ENCODE measurements around the gene C4orf50. TPM values are rescaled to one million over a fixed set of nuclear protein-coding genes. Genes with fewer than 3 reads are reported as not detected.

Gene C4orf50
- total RNA-seq, 1 experiment from 2014 or later, result 0.17 TPM

- Histone ChIP-seq H2BK5ac (ENCODE audit: insufficient read length, low read length) (no peak overlapping the region), H2BK120ac (ENCODE audit: low read depth, low read length, poor library complexity, severe bottlenecking) (no peak overlapping the region), H3K79me2 (ENCODE audit: insufficient read depth, low read length) (no peaks in the 10 kb centered on the region), H4K5ac (ENCODE audit: insufficient read length, low read depth, low read length) (no peak overlapping the region), H2AFZ (ENCODE audit: low read length) (no peak overlapping the region), H3K4me2 (ENCODE audit: insufficient read depth, insufficient read length, low read length) (no peak overlapping the region), H2BK20ac (ENCODE audit: low read depth, low read length, poor library complexity, severe bottlenecking) (no peak overlapping the region), H3K4me1 (ENCODE audit: insufficient read depth, low read length) (no peaks in the 10 kb centered on the region), H3K23me2 (ENCODE audit: insufficient read length, low read depth, low read length, poor library complexity, severe bottlenecking) (no peaks in the 10 kb centered on the region), H4K20me1 (ENCODE audit: control insufficient read depth, insufficient read depth, insufficient read length) (no peaks in the 10 kb centered on the region), H3K27ac (ENCODE audit: insufficient read length, low read depth, low read length) (no peak overlapping the region), H3K9ac (ENCODE audit: extremely low read depth, insufficient read length, low read length) (no peak overlapping the region), H3K18ac (ENCODE audit: insufficient read length, low read depth, low read length) (no peak overlapping the region), H3K79me1 (ENCODE audit: insufficient read depth, low read depth, low read length, poor library complexity, severe bottlenecking) (no peaks in the 10 kb centered on the region), H2BK15ac (ENCODE audit: low read depth, low read length) (no peak overlapping the region), H3K9me3 (ENCODE audit: control insufficient read depth, low read depth, low read length) (no peaks in the 10 kb centered on the region), H2AK5ac (ENCODE audit: insufficient read length, low read length) (no peak overlapping the region), H3T11ph (ENCODE audit: low read length) (no peak overlapping the region), H4K91ac (ENCODE audit: insufficient read length, low read depth, low read length) (no peak overlapping the region), H3K23ac (ENCODE audit: insufficient read length, low read depth, low read length) (no peak overlapping the region), H2BK12ac (ENCODE audit: insufficient read length, low read depth, low read length) (no peak overlapping the region), H4K8ac (replicated peaks; ENCODE audit: insufficient read length, low read depth, low read length) (no peak overlapping the region), H3K27me3 (ENCODE audit: insufficient read depth, low read length) (no peaks in the 10 kb centered on the region), H3K14ac (ENCODE audit: insufficient read depth, low read length) (no peak overlapping the region), H3K4ac (ENCODE audit: low read depth, low read length) (no peak overlapping the region), H3K56ac (ENCODE audit: insufficient read length, low read depth, low read length) (no peak overlapping the region)
- peaks cover 0 to 4% of the 10 kb centered on the region in 2 experiments; a peak in 2 of 4 replicates for H3K4me1 Mint-ChIP-seq
- WGBS (ENCODE audit: extremely low coverage, insufficient read length, low lambda C conversion rate), result no CpG with 5 or more reads among the region's 10 CpGs
- no peak overlapping the region for H3K4me3 Mint-ChIP-seq
- DNase-seq, result no peak
- H3K27ac Mint-ChIP-seq, result no peak overlapping the region; a peak in 2 of 7 replicates
- H3K27me3 Mint-ChIP-seq (ENCODE audit: low read depth), result peaks cover 11% of the 10 kb centered on the region
- no peak for TF ChIP-seq CTCF (conservative IDR thresholded peaks at IDR 0.05)
- H3K36me3 Mint-ChIP-seq (ENCODE audit: insufficient read depth in 1 of 3, low read depth in 3 of 3), result peaks cover 16 to 23% (median 21%) of the 10 kb centered on the region in 3 experiments
- peaks cover 12 to 16% of the 10 kb centered on the region in 2 experiments for H3K9me3 Mint-ChIP-seq
These were observed 45.5 kb upstream of the C4orf50 start for GRCh38 chr4:6063684-6064083.

All from H9 (cell line).